ENCODE measurements around the gene GMDS. TPM values are rescaled to one million over a fixed set of nuclear protein-coding genes. Genes with fewer than 3 reads are reported as not detected.

Gene GMDS
- total RNA-seq, 1 experiment from 2014 or later, result 27.6 TPM

DNA sequence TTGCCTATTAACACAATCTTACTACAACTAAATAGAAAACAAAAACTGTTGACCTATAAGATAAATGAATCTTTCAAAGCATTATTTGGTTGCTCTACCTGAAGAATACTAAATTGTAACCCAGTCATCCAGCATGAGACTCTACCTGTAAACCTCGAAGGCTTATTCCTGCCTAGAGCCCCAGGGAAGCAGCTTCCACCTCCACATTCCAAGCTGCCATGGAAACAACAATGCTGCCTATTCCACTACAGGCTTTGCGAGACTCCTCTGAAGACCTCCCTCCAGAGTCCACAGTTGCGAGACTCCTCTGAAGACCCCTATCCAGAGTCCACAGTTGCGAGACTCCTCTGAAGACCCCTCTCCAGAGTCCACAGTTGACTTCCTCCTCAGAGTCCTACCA lies 15.7 kb downstream of the GMDS start:
- H3K23ac ChIP-seq (ENCODE audit: insufficient read length, low read depth, low read length), result no peak overlapping the region
- H3K4me2 ChIP-seq (ENCODE audit: insufficient read depth, insufficient read length, low read length), result no peak overlapping the region
- peaks cover 4% of the 10 kb centered on the region for H3K79me1 ChIP-seq (ENCODE audit: insufficient read depth, low read depth, low read length, poor library complexity, severe bottlenecking)
- H3K4me1 ChIP-seq (ENCODE audit: insufficient read depth, low read length), result 0 out of 2 replicates have a peak, but pooled peaks cover 3% of the 10 kb centered on the region
- H2BK5ac ChIP-seq (ENCODE audit: insufficient read length, low read length), result no peak overlapping the region
- no peak overlapping the region for H4K91ac ChIP-seq (ENCODE audit: insufficient read length, low read depth, low read length)
- H4K5ac ChIP-seq (ENCODE audit: insufficient read length, low read depth, low read length), result no peak overlapping the region
- Mint-ChIP-seq H3K9me3 (no peaks in the 10 kb centered on the region), H3K4me1 (peaks cover 36% of the 10 kb centered on the region in 2 experiments), H3K27ac (peak overlapping the region in 1 of 3 experiments; percentile 69; a peak in 2 of 7 replicates), H3K36me3 (ENCODE audit: insufficient read depth in 1 of 3, low read depth in 3 of 3) (no peaks in the 10 kb centered on the region; a peak in 1 of 7 replicates), H3K27me3 (ENCODE audit: low read depth) (no peaks in the 10 kb centered on the region), H3K4me3 (no peak overlapping the region)
- H4K20me1 ChIP-seq (ENCODE audit: control insufficient read depth, insufficient read depth, insufficient read length), result no peaks in the 10 kb centered on the region
- no peak overlapping the region for H3K9ac ChIP-seq (ENCODE audit: extremely low read depth, insufficient read length, low read length)
- no peaks in the 10 kb centered on the region for H3K27me3 ChIP-seq (ENCODE audit: insufficient read depth, low read length)
- H3K4ac ChIP-seq (ENCODE audit: low read depth, low read length), result no peak overlapping the region
- H2AK5ac ChIP-seq (ENCODE audit: insufficient read length, low read length), result no peak overlapping the region
- H2BK15ac ChIP-seq (ENCODE audit: low read depth, low read length), result no peak overlapping the region
- no peak overlapping the region for H2BK12ac ChIP-seq (ENCODE audit: insufficient read length, low read depth, low read length)
- no peak overlapping the region for H3K18ac ChIP-seq (ENCODE audit: insufficient read length, low read depth, low read length)
- no peak overlapping the region for H3K14ac ChIP-seq (ENCODE audit: insufficient read depth, low read length)
- H3T11ph ChIP-seq (ENCODE audit: low read length), result no peak overlapping the region
- H3K27ac ChIP-seq (ENCODE audit: insufficient read length, low read depth, low read length), result no peak overlapping the region
- no peak overlapping the region for H3K56ac ChIP-seq (ENCODE audit: insufficient read length, low read depth, low read length)
- no peak overlapping the region for H2AFZ ChIP-seq (ENCODE audit: low read length)
- H2BK20ac ChIP-seq (ENCODE audit: low read depth, low read length, poor library complexity, severe bottlenecking), result no peak overlapping the region
- WGBS (ENCODE audit: extremely low coverage, insufficient read length, low lambda C conversion rate), result no CpG with 5 or more reads among the region's 4 CpGs
- H3K79me2 ChIP-seq (ENCODE audit: insufficient read depth, low read length), result no peaks in the 10 kb centered on the region; the same call in 1 of the 2 replicates
- peak; percentile 61 for DNase-seq
- TF ChIP-seq, protein P1, sequence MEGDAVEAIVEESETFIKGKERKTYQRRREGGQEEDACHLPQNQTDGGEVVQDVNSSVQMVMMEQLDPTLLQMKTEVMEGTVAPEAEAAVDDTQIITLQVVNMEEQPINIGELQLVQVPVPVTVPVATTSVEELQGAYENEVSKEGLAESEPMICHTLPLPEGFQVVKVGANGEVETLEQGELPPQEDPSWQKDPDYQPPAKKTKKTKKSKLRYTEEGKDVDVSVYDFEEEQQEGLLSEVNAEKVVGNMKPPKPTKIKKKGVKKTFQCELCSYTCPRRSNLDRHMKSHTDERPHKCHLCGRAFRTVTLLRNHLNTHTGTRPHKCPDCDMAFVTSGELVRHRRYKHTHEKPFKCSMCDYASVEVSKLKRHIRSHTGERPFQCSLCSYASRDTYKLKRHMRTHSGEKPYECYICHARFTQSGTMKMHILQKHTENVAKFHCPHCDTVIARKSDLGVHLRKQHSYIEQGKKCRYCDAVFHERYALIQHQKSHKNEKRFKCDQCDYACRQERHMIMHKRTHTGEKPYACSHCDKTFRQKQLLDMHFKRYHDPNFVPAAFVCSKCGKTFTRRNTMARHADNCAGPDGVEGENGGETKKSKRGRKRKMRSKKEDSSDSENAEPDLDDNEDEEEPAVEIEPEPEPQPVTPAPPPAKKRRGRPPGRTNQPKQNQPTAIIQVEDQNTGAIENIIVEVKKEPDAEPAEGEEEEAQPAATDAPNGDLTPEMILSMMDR (conservative IDR thresholded peaks at IDR 0.05), result no peak
- no peak overlapping the region for H4K8ac ChIP-seq (replicated peaks; ENCODE audit: insufficient read length, low read depth, low read length)
- no peak overlapping the region for H2BK120ac ChIP-seq (ENCODE audit: low read depth, low read length, poor library complexity, severe bottlenecking)
- no peaks in the 10 kb centered on the region for H3K23me2 ChIP-seq (ENCODE audit: insufficient read length, low read depth, low read length, poor library complexity, severe bottlenecking)
- H3K9me3 ChIP-seq (ENCODE audit: control insufficient read depth, low read depth, low read length), result no peaks in the 10 kb centered on the region
